Testis (tissue), 3 donors: Measurements from ENCODE around the gene IL2RG. TPM values are rescaled to one million over a fixed set of nuclear protein-coding genes. Genes with fewer than 3 reads are reported as not detected.

Source experiments
- DNase-seq: peaks from one replicate; pipeline ENCODE4 v3.0.0-alpha.2; 2019
- H3K27ac ChIP-seq, 2 donors: fragments of 200-600 bp; sonication (generic); one replicate each; pipeline ENCODE4 v1.5.1; 2019
- H3K27me3 ChIP-seq: fragments of 200-600 bp; sonication (generic); one replicate; pipeline ENCODE4 v1.5.1; 2019
- H3K36me3 ChIP-seq: fragments of 200-600 bp; sonication (generic); one replicate; pipeline ENCODE4 v1.5.1; 2017; ENCODE audit warnings: low read depth; ENCODE audit errors: missing control alignments
- H3K4me1 ChIP-seq: fragments of 200-600 bp; sonication (generic); one replicate; pipeline ENCODE4 v1.5.1; 2019
- H3K4me3 ChIP-seq, 2 donors: fragments of 200-600 bp; sonication (generic); one replicate each; pipeline ENCODE4 v1.5.1; 2017 to 2019
- H3K9me3 ChIP-seq: fragments of 200-600 bp; sonication (generic); one replicate; pipeline ENCODE4 v1.5.1; 2017
- CTCF ChIP-seq, 3 experiments: fragments of 450-650 bp in 2 of 3; fragments of 200-600 bp in 1 of 3; sonication (generic) in 1 of 3; IDR thresholded peaks; one replicate each; pipeline ENCODE4 v1.5.1; 2016 to 2019; ENCODE audit warnings: antibody characterized with exemption in 3 of 3, mild to moderate bottlenecking in 2 of 3, moderate library complexity in 1 of 3
- POLR2A ChIP-seq: fragments of 450-650 bp; IDR thresholded peaks from one replicate; pipeline ENCODE4 v1.6.1; 2017; ENCODE audit warnings: antibody characterized with exemption, mild to moderate bottlenecking, moderate library complexity
- WGBS, 2 donors: methylation state at CpG; one replicate each; pipeline ENCODE4 v1.1.5; 2018; 5-methylcytosine and 5-hydroxymethylcytosine counted together
- intact Hi-C: fragments of 100-400 bp; cut with DNase I; formaldehyde crosslinking; loops from one replicate; pipeline ENCODE4 v1.15.1; 2023; ENCODE audit warnings: low total_unique reads
- polyA plus RNA-seq: library from polyadenylated mRNA; stranded (reverse); fragments of 350-450 nt; fragmentation: Illumina TruSeq; extraction: RNeasy Lipid Tissue Mini Kit (QIAGEN cat#74804); gene quantifications from one replicate; pipeline ENCODE4 v1.2.3, GENCODE V29; 2014; ENCODE audit warnings: low read depth, low replicate concordance; ENCODE audit not compliant: insufficient read depth
- total RNA-seq, 2 donors: library from RNA; depleted of rRNA; stranded (reverse); fragments of >200 nt; gene quantifications; one replicate each; pipeline ENCODE4 v1.2.3, GENCODE V29; 2016

Gene IL2RG
- total and polyA plus RNA-seq, 3 donors from 2014 or later, result 1.7 to 7.7 (median 6.8) TPM

GRCh38 chrX:71111921-71112431 is 599 bp upstream of the IL2RG start:
- intact Hi-C loops, result no loop called here
- TF ChIP-seq CTCF (IDR thresholded peaks at IDR 0.05), result no peak
- no peak for TF ChIP-seq POLR2A
- WGBS, 2 donors, result 83 to 88% methylated on average over 5 of the region's 5 CpGs

DNA sequence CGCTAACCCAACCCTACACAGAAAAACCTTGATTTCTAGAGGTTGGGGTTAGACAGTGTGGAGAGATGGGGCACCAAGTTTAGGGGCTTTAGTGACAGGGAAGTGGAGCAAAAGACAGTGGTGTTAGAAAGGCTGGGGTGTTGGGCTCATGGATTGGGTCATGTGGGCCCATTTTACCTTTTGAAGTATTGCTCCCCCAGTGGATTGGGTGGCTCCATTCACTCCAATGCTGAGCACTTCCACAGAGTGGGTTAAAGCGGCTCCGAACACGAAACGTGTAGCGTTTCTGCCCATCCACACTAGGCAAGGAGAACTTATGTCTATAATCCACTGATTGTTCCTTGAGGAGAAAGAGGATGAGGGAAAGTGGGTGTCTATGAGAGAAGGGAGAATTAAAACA is 2.3 kb downstream of the IL2RG start:
- WGBS, 2 donors, result 93% methylated on average over 6 of the region's 6 CpGs; no CpG with 5 or more reads in 1 of the 2 donors
- Histone ChIP-seq H3K27ac (no peak overlapping the region), H3K36me3 (no peaks in the 10 kb centered on the region), H3K4me1 (no peaks in the 10 kb centered on the region), H3K27me3 (no peaks in the 10 kb centered on the region), H3K9me3 (no peaks in the 10 kb centered on the region), H3K4me3 (no peak overlapping the region)
- no peak for TF ChIP-seq CTCF (IDR thresholded peaks at IDR 0.05)
- TF ChIP-seq POLR2A, result no peak
- intact Hi-C loops, result no loop called here
- no peak for DNase-seq

More at GRCh38 chrX:71111921-71112431, 599 bp upstream of the IL2RG start:
- DNase-seq, result no peak
- Histone ChIP-seq H3K4me1 (no peaks in the 10 kb centered on the region), H3K27ac (no peak overlapping the region), H3K9me3 (no peaks in the 10 kb centered on the region), H3K36me3 (no peaks in the 10 kb centered on the region), H3K4me3 (no peak overlapping the region), H3K27me3 (no peaks in the 10 kb centered on the region)

DNA sequence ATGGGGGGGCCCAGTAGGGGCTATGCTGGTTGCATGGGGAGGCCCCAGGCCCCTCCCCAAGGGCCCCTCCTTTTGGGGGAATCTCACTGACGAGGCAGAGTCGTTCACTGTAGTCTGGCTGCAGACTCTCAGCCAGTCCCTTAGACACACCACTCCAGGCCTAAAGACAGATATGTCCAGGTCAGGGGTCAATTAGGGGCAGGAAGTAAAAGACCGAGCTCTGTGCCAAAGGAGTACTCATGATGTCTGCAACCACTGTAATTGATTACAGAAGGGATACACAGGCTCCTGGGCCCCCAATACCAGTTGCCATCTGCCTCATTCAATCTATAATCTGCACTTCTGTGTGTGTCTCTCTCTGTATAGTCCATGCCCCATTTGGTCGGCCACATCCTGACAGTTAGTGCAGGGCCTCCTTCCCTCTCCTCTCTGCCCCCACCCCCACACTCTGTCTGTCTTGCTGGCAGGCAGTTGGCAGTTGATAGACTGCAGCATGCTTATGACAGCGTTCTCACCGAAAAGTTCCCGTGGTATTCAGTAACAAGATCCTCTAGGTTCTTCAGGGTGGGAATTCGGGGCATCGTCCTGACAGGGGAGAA is 3.5 kb downstream of the IL2RG start:
- peaks cover 10% of the 10 kb centered on the region for H3K4me1 ChIP-seq
- intact Hi-C loops, result no loop called here
- H3K27ac ChIP-seq, result no peak overlapping the region
- WGBS, 2 donors, result 62 to 74% methylated on average over 3 to 9 of the region's 9 CpGs
- no peaks in the 10 kb centered on the region for H3K9me3 ChIP-seq
- no peak for TF ChIP-seq POLR2A
- TF ChIP-seq CTCF (IDR thresholded peaks at IDR 0.05), result no peak
- DNase-seq, result no peak
- H3K36me3 ChIP-seq, result no peaks in the 10 kb centered on the region
- no peak overlapping the region for H3K4me3 ChIP-seq
- no peaks in the 10 kb centered on the region for H3K27me3 ChIP-seq

- Histone ChIP-seq H3K4me1 (peaks cover 10% of the 10 kb centered on the region), H3K27ac (no peak overlapping the region), H3K36me3 (no peaks in the 10 kb centered on the region), H3K4me3 (no peak overlapping the region), H3K9me3 (no peaks in the 10 kb centered on the region), H3K27me3 (no peaks in the 10 kb centered on the region)
- WGBS, 2 donors, result 70 to 73% methylated on average over 3 to 4 of the region's 4 CpGs
- intact Hi-C loops, result no loop called here
- no peak for DNase-seq
- TF ChIP-seq POLR2A (no peak), CTCF (IDR thresholded peaks at IDR 0.05) (no peak)
Measured at GRCh38 chrX:71107245-71107644, 4.1 kb downstream of the IL2RG start.

- Histone ChIP-seq H3K4me1 (peaks cover 10% of the 10 kb centered on the region), H3K9me3 (no peaks in the 10 kb centered on the region), H3K4me3 (no peak within 1 kb of the TSS), H3K27me3 (no peaks in the 10 kb centered on the region), H3K27ac (no peak within 1 kb of the TSS), H3K36me3 (no peaks in the 10 kb centered on the region)
- intact Hi-C loops, result no loop called here
- TF ChIP-seq POLR2A (no peak), CTCF (IDR thresholded peaks at IDR 0.05) (no peak)
- 100% methylated on average over 1 of the region's 1 CpG; no CpG with 5 or more reads in 1 of the 2 donors for WGBS, 2 donors
- DNase-seq, result no peak
Measured at GRCh38 chrX:71106427-71106826, 5.0 kb downstream of the IL2RG start, which contains the start of gene CXorf65. TSS of gene CXorf65 (minus strand) at chrX:71106740. CDS start at chrX:71106556, 184 bp downstream.
